HepG2 (cell line): Measurements from ENCODE around the gene TMOD2.

Experiments
- EP300 ChIP-seq, 3 experiments: sonication (generic) in 1 of 3; formaldehyde crosslinking in 1 of 3; IDR thresholded peaks; 2 replicates each; pipeline versions ENCODE4 v1.5.1 to v1.6.1; 2011 to 2020; ENCODE audit warnings: low read depth in 2 of 3, low read length in 2 of 3, borderline replicate concordance in 1 of 3, improper control_type of control experiment in 1 of 3, mild to moderate bottlenecking in 1 of 3, missing genetic modification reagents in 1 of 3, moderate library complexity in 1 of 3
- RAD51 ChIP-seq: fragments of 450-650 bp; IDR thresholded peaks from 2 replicates; pipeline ENCODE4 v1.6.1; 2016; ENCODE audit warnings: borderline replicate concordance
- SMYD3 ChIP-seq: sonication (generic); formaldehyde crosslinking; IDR thresholded peaks from 2 replicates; pipeline ENCODE4 v1.8.1; 2023; ENCODE audit warnings: mild to moderate bottlenecking, missing genetic modification reagents
- ZNF841 ChIP-seq: sonication (generic); formaldehyde crosslinking; IDR thresholded peaks from 2 replicates; pipeline ENCODE4 v1.8.1; 2023; ENCODE audit warnings: missing genetic modification reagents, borderline replicate concordance
- TF ChIP-seq, protein P1 (sequence below): sonication (generic); formaldehyde crosslinking; IDR thresholded peaks from 2 replicates; pipeline ENCODE4 v1.8.1; 2023; ENCODE audit warnings: mild to moderate bottlenecking, missing genetic modification reagents, borderline replicate concordance

GRCh38 chr15:51751697-51752683, 593 bp downstream of the TMOD2 start:
- TF ChIP-seq EP300 (IDR thresholded peaks at IDR 0.05; ENCODE audit: low read depth in 2 of 2, low read length in 2 of 2) (no peak), EP300 (CRISPR knock-in tag; IDR thresholded peaks at IDR 0.05; ENCODE audit: borderline replicate concordance) (no peak), ZNF841 (no peak), RAD51 (no peak), SMYD3 (CRISPR knock-in tag) (no peak)
- TF ChIP-seq, protein P1, sequence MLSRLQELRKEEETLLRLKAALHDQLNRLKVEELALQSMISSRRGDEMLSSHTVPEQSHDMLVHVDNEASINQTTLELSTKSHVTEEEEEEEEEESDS (CRISPR knock-in tag), result no peak
